ENCODE data around the gene ROBO1.
"Not testable (repeated sequence)": the region's sequence is repeated elsewhere in the genome, so short reads cannot be mapped to it uniquely, and the experiment has no call there.

The ROBO1 gene

DNA sequence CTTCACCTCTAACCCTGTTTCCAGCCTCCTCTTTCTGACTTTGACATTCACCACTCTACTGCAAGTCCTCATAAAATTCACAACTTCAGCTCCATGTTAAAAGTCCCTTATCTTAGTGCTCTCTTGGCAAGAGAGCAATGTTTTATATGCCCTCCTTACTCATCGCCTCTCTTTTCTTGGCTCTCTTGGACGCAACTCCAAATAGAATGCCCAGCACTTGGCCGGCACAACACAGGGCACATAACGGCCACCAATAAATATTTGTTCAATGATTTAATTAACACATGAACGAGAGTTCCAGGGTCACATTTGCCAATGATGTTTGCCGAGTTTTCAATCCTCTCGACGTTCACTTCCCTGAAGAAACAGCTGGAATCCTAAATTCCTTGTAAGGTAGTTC lies 401.4 kb downstream of the ROBO1 start:
- no peak for DNase-seq

DNA sequence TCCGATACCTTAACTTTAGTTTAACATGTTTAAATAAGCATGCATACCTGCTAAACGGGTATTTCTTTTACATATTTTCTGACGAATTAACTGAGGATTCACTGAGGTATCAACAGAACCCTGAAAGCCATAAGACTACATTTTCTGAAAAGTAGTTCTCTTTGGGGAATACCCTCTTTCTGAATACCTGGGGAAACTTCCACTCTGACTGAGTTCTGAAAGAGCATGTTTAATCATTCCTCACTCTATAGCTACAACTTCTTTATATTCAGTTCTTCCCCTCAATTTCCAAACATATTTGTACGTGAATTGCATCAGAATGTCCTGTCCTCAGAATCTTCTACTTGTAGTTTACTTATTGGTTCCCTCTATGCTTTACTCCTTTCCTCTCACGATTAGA lies 403.0 kb downstream of the ROBO1 start:
- no peak for DNase-seq

DNA sequence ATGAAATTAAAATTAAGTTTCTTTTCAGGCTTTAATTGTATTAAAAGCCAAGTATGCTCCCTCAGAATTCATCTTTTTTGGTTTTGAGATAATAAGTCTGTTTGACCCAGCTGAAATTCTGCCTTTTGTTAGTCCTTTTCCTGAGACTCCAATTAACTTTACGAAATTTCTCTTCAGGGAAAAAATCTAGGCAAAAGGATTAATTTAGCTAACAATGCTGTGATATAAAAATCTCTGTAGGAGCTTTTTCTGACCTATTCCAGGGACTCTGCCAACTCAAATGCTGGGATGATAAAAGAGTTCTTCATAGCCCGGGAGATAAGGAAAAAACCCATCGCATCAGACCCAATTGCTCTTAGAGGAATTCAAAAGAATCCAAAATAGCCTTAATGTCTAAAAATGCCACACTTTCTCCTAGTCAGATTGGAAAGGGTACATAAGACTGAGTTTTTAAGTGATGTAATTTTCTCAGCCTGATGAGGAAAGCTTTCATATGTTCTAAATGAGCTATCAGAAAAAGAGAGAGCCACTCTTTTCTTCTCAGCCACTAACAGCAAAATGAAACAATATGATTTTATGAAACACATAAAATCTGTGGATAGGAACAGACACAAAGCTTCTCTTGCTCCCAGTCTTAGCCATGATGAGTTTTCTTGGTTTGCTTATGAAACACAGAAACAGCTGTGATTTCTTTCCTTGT lies 405.1 kb downstream of the ROBO1 start:
- DNase-seq: no peak

DNA sequence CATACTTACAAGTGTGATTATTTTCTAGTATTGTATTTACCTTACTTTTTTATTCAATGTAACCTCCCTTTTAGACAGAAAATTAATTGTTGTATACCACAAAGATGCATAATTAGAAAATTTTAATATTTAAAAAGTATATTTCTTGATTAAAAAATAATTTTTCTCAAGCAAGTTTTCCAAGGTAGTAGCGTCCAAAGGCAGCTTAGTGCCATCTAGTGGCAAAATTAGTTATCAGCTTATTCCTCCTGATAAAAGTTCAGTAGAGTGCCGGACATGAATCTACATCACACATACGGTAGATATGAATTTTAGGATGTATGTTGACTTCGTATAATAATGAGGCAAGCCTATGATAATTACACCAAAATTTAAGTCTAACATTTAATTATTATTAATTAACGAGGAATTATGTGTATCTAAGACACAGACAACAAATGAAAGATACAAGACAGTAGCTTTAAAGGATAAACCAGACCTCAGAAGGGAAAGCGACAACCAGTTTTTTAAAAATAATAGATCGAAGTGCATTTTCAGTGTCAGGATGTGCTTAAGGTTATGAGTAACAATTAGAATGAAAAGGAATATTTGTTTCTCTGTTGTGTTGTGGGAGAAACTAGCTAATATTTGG lies 405.9 kb downstream of the ROBO1 start:
- no peak for DNase-seq

DNA sequence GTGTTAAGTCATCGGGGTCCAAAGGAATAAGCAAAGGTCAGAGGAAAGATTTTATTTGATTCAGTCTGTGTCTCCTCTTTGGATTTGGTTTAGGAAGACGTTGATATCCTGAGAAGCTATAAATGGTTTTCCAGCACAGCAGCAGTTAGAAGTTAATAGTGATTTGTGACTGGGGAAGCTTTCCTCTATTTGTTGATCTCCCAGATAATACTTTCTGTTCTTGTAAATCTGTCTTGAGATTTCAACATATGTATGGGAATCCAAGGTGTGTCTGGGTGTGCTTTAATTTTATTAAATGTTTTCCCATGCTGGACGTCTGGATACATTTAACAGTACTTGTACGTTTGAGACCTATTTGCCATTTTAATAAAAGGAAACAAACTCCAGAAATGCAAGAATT lies 409.5 kb downstream of the ROBO1 start:
- no peak for DNase-seq

DNA sequence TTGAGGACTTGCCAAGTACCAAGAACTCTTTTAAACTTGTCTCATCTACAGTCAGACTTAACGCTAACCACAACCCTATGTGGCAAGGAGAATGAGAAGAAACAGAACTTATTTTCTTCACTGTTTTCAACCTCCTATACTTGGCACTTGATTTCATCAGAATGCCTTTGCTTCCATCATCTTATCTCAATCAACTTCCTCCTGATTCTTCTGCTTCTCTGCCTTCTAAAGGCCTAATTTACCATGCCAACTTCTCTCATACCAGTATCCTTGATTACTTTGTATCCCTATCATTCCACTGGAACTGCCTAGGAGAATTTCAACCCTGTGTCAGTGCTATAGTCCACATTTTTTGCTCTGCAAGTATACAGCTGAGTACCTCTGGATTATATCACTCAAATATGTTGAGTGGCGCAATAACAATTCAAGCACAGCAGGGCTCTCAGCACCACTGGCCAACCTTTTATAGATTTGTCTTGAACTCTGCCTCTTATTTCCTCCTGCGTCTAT lies 413.6 kb downstream of the ROBO1 start:
- DNase-seq: no peak

DNA sequence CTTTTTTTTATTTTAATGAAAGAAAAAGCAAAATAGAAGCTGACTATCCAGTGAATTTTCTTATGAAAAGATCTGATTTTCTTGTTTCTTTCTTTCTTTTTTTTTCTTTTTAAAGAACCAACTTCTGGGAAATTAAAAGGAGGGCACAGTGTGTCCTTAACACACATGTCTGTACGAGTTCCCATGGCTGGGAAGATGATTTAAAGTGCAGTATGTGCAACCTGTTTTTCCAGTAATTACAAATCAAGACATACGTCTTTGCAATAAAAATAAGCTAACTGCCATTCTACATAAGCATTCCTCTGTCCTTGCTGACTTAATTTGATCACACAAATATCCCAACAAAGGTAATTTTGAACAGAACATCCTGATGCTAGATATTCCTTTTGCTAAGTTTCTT lies 416.1 kb downstream of the ROBO1 start:
- DNase-seq: no peak

DNA sequence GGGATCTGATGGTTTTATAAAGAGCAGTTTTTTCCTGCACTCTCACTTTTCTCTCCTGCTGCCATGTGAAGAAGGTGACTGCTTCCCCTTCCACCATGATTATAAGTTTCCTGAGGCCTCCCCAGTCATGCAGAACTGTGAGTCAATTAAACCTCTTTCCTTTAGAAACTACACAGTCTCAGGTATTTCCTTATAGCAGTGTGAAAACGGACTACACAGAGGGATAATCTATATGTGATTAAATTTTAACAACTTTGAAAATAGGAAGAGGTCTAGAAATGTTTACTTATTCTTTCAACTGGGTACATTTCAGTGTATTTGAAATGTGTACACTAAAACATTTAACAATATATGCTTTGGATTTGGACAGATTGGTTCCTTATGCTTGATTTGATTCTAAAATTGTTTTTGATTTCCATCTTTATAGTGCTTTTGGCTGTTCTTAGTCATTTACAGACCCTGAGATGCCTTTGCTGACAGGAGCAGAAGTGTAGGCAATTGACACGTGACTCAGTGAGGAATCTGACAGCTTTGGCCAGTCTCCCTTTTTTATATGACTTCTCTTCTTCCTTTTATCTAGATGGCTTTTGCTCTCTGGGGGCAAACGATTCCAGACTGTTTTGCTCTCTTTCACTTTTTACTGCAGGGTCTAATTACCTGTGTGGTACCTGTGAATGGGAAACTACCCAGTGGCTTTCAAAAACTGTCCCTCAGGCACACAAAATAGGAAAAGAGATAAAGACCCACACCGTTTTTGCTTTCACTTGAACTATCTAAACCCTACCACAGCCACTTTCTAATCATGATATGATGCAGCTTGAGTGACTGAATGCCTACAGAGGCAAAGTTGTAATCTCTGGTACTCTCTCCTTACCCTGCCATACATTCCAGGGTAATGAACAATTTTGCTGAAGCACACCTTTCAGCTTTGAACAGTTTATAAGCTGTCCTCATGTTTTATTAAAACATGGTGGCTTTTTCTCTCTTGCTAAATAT lies 422.6 kb downstream of the ROBO1 start:
- no peak for DNase-seq

DNA sequence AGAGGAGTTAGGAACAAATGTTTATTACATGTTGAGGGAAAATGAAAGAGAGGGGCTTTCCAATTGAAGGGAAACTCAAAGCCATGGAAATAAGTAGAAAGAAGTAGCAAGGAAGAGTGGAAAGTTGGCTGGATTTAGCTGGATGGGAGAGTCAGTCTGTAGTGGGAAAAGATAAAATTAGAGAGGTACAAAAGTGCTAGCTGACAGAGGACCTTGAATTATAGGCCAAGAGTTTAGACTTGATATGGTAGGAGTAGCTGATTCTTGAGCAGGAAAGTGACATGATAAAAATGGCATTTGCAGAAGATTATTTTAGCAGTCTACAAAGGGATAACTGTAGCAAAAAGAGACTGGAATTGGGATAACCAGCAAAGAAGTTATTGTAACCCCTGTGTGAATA lies 425.8 kb downstream of the ROBO1 start:
- DNase-seq: no peak

DNA sequence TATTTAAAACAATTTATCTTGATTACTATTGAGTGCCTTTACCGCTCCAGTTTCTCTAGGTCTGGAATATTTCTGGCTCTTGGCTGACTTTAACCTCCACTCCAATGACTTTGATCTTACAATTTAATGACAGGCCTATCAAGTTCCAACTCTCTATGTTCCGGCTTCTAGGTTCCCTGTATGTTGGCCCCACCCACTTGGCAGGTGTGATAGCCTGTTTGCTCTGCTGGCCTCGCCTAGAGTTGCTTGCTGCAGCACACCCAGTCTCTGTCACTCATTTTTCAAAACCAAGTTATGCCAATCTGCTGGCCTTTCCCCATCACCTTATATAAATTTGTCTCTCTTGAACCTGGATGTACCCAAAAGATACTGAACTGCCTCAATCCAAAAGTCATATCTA lies 428.0 kb downstream of the ROBO1 start:
- DNase-seq: no peak

DNA sequence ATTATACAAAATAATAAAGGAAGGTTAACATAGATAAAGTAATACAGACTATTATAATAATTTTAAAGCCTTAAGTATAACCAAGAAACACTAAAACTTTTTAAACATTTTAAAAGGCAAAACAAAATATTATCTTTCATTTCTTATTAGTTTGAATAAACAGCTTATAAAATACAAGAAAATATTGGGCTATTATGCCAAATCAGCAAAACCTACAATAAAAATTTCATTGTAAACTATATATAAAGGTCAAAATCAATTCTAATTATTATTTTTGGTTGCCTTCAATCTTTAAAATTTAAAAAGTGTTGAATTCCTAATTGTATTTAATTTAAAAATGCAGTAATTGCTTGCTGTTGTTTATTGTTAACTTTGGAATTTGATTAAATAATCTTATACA lies 430.0 kb downstream of the ROBO1 start:
- DNase-seq: no peak

DNA sequence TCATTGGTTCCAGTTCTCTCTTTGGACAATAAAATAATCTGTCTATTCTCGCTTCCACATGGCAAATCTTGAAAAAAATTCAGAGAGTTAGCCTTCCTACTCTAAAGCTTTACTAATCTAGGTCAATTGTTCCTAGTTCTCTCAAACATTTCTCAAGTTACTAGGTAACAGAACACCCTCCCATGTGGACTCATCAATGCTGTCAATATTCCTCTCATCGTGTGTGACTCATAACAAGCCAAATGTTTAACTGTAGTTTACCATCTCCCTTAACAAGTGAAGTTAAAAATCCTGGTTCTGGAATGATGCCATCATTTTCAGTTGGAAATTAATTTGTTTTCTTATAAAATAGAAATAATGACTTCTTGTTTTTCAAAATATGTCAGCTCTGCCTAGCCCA lies 438.6 kb downstream of the ROBO1 start:
- no peak for DNase-seq

DNA sequence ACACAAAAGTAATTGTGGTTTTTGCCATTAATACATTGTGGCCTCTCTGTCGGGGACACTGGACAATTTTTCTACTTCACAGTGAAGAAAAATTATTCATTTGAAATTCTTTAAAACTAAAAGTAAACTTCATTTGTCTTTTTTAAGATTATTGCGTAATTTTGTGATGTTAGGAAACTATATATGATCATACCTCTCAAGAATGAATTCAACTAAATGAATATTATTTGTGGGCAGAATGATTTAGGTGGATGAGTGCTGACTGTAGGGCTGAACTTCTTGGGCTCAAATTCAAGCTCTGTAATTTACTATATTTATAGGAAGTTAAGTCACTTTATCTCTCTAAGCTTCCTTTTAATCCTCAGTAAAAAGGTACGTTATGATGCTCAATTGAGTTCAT lies 441.2 kb downstream of the ROBO1 start:
- no peak for DNase-seq

DNA sequence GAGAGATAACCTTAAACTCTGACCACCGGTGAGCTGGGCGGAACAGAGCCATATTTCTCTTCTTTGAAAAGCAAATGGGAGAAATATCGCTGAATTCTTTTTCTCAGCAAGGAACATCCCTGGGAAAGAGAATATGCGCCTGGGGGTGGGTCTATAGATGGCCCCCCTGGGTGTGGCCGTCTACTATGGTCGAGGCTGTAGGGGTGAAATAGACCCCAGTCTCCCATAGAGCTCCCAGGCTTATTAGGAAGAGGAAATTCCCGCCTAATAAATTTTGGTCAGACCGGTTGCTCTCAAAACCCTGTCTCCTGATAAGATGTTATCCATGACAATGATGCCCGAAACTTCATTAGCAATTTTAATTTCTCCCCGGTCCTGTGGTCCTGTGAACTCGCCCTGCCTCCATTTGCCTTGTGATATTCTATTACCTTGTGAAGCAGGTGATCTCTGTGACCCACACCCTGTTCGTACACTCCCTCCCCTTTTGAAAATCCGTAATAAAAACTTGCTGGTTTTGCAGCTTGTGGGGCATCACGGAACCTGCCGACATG lies 441.9 kb downstream of the ROBO1 start:
- not testable (repeated sequence) for DNase-seq

DNA sequence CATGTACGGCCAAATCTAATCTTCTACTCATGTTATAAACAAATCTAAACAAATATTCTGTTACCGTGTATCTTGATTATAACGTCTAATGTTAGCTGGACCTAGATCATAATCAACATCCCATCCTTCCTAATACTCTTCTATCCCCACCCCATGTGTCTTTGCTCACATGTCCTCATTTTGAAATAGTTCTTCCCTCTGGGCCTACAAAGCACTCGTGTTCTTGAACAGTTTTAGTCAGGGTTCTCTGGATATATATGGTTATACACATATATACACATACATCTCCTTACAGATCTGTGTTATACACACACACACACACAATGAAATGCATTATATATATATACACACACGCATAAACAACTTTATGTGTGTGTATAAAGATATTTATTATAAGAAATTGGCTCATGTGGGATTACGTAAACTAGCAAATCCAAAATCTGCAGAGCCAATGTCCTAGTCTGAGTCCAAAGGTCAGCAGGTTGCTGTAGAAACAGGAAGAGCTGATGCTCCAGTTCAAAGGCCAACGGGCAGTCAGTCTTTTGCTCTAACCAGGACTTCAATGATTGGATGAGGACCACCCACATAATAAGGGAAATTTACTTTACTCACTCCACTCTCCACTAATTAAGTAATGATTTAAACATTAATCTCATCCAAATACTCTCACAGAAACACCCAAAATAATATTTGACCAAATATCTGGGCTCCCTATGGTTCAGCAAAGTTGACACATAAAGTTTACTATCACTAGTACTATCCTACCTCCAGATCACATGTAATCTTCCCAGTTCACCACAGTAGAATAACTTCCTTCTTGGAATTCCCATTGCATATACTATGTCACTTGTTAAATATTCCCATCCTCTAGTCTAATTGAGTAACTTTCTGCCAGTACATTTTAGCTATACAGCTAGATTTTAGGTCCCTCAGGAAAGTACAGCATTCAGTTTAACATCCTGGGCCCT lies 450.0 kb downstream of the ROBO1 start:
- DNase-seq: no peak

DNA sequence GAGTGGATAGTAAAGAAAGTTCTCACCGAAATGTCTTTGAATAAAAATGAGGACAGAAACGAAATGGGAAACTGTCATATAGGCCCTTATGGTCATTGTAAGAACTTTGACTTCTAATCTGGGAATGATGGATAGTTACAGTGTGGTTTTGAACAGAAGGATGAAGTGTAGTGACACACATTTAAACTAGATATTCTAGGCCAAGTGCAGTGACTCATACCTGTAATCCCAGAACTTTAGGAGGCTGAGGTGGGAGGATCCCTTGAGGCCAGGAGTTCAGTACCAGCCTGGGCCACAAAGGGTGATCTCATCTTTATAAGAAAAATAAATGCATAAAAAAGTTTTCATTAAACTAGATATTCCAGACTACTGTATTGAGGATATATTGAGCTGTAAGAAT lies 452.8 kb downstream of the ROBO1 start:
- DNase-seq: no peak

DNA sequence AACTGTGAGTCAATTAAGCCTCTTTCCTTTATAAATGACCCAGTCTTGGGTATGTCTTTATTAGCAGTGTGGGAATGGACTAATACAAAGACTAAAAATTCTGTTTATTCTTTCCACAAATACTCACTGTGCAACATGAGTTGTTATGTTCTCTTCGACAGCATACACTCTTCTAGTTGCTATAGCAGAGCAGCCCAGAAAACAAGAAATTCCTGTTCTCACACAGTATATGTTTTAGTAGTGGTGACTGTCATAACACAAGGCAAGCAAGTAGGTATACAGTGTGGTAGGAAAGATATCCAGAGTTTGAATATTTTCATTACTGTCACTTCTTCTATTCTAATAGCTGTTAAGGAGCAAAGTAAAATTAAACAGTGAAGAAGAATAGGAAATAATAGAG lies 453.3 kb downstream of the ROBO1 start:
- DNase-seq: no peak

DNA sequence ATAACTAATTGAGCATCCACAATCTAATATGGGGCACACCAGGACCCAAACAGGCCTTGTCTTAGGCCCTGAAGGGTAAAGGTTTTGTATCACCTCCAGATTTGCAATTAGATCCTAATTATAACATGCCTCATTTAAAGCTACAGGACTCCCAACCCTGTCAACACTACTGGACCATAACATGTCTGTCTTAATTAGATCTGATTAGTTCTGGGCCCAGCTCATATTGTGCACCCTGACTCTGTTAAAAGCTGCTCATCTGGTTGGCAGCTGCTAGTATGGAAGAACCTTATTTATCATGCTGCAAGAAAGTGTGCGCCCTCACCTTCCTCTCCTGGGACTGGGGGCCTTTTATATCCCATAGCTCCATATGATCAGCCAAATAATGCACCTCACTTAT lies 457.8 kb downstream of the ROBO1 start:
- no peak for DNase-seq

DNA sequence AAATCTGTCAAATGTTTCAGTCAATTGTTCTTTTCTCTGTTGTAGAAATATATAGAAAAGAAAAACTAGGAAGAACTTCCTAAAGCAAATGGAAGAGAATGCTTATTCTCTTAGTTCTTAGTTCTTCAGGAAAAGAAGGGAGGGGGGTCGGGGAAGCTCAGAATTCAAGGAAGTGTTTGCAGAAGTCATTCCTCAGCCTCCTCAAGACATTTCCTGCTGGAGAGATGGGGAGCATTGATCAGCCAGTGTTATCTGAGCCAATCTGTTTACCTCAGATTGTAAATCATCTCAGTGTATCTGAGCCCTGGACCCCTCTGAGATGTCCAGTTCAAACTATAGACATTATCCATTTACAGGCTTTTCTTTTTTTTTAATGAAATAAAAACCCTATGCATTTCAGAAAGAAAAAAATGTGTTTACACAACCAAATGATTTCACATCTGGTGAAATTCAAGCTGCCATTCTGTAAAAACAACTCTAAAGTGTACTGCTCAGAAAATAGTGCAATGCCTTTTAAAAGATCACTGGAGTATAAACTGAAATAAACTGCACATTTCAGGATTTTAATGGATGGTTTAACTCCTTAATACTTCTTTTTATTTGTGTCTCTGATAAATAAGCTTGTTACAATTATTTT lies 460.7 kb downstream of the ROBO1 start:
- no peak for DNase-seq

DNA sequence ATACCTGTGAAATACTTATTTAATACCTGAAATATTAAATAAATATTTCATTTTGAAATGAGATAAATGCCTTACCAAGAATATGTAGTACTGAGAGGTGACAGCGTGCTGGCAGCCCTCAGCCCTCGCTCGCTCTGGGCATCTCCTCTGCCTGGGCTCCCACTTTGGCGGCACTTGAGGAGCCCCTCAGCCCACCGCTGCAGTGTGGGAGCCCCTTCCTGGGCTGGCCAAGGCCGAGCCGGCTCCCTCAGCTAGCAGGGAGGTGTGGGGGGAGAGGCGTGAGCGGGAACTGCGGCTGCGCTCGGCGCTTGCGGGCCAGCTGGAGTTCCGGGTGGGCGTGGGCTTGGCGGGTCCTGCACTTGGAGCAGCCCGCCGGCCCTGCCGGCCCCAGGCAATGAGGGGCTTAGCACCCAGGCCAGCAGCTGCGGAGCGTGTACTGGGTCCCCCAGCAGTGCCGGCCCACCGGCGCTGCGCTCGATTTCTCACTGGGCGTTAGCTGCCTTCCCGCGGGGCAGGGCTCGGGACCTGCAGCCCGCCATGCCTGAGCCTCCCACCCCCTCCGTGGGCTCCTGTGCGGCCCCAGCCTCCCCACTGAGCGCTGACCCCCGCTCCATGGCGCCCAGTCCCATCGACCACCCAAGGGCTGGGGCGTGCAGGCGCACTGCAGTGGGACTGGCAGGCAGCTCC lies 467.7 kb downstream of the ROBO1 start:
- not testable (repeated sequence) for DNase-seq

Measured in NCI-H1417 treated with DMSO at 0.1 percent for 48 hours (cell line).